PC-3 (cell line): ENCODE data around the gene DEFB132.
A peak's percentile ranks its signal among the peaks of the same experiment; 100 is the strongest.

Source experiments
- CTCF ChIP-seq: fragments of 300-600 bp; sonication (generic); conservative IDR thresholded peaks from 2 replicates; pipeline ENCODE4 v1.5.1; 2017; ENCODE audit warnings: antibody characterized with exemption, low read depth, mild to moderate bottlenecking, low read length
- EZH2 ChIP-seq: fragments of 300-600 bp; sonication (generic); IDR thresholded peaks from one replicate; pipeline ENCODE4 v1.6.1; 2017; ENCODE audit warnings: antibody characterized with exemption, mild to moderate bottlenecking, low read length; ENCODE audit not compliant: unreplicated experiment
- EZH2phosphoT487 ChIP-seq: fragments of 300-600 bp; sonication (generic); IDR thresholded peaks from 2 replicates; pipeline ENCODE4 v1.6.1; 2018; ENCODE audit warnings: mild to moderate bottlenecking, antibody characterized with exemption, low read length, borderline replicate concordance

GRCh38 chr20:258963-259362 is 1.4 kb downstream of the DEFB132 start:
- TF ChIP-seq CTCF (peak; percentile 41; the same call in 1 of the 2 replicates), EZH2 (no peak), EZH2phosphoT487 (no peak)
